ENCODE results near the gene PNMA8A. TPM values are rescaled to one million over a fixed set of nuclear protein-coding genes. Genes with fewer than 3 reads are reported as not detected.

Gene PNMA8A
- total RNA-seq, 1 experiment from 2014 or later, result not detected

GRCh38 chr19:46481223-46481848 lies 10.0 kb upstream of the PNMA8A start:
- ATAC-seq (no peak), DNase-seq (ENCODE audit: low read depth, low spot score) (no peak)
- Histone ChIP-seq H3K79me2 (ENCODE audit: insufficient read depth, low read length) (no peaks in the 10 kb centered on the region), H3K4me3 (replicated peaks in 1 of 2; ENCODE audit: low read depth in 1 of 2, low read length in 2 of 2) (no peak overlapping the region), H3K9me2 (ENCODE audit: insufficient read depth) (no peaks in the 10 kb centered on the region), H3K9me3 (ENCODE audit: control insufficient read depth in 1 of 2, insufficient read depth in 1 of 2, low read depth in 1 of 2, low read length in 2 of 2) (no peaks in the 10 kb centered on the region), H3K9ac (ENCODE audit: low read length) (no peak overlapping the region), H2AFZ (ENCODE audit: low read depth, low read length, poor library complexity, severe bottlenecking) (no peak overlapping the region), H3K4me2 (ENCODE audit: low read length) (no peak overlapping the region), H3K27me3 (ENCODE audit: insufficient read depth, low read length) (no peaks in the 10 kb centered on the region; the same call in 1 of the 2 replicates), H3K4me1 (ENCODE audit: control insufficient read depth in 1 of 2, insufficient read depth in 2 of 2, low read length in 2 of 2) (no peaks in the 10 kb centered on the region), H4K20me1 (ENCODE audit: insufficient read depth) (no peaks in the 10 kb centered on the region), H3K27ac (ENCODE audit: low read depth, low read length) (no peak overlapping the region), H3K36me3 (ENCODE audit: control insufficient read depth in 1 of 2, insufficient read depth in 2 of 2, low read length in 2 of 2) (no peaks in the 10 kb centered on the region)
- CTCF ChIA-PET, result no interaction called here
- no TSS peak for BruUV-seq (replicated peaks)
- RAD21 ChIA-PET (ENCODE audit: low non-redundant PET in 1 of 2, low total read pairs in 2 of 2, uncharacterized antibody in 2 of 2, unreplicated experiment in 2 of 2), result interaction anchor here in 1 of 2 experiments (0.6 kb wide), 1 partner anchor 86 kb away, joined by 5 read pairs; no protein-coding TSS in a partner anchor
- POLR2A ChIA-PET, result no interaction called here
- TF ChIP-seq RAD21 (IDR thresholded peaks at IDR 0.05; ENCODE audit: low read depth) (no peak), MAX (IDR thresholded peaks at IDR 0.05) (no peak), ZBTB33 (IDR thresholded peaks at IDR 0.05; ENCODE audit: extremely low read depth, insufficient replicate concordance, low read length) (no peak), ATF3 (IDR thresholded peaks at IDR 0.05) (no peak), YY1 (IDR thresholded peaks at IDR 0.05; ENCODE audit: extremely low read depth, insufficient replicate concordance, low read depth, low read length) (no peak), EZH2phosphoT487 (IDR thresholded peaks at IDR 0.05; ENCODE audit: borderline replicate concordance) (no peak), POLR2A (IDR thresholded peaks at IDR 0.05; ENCODE audit: borderline replicate concordance, extremely low read depth, insufficient read depth, insufficient read length) (no peak), CBX3 (IDR thresholded peaks at IDR 0.05; ENCODE audit: low read depth) (no peak), EGR1 (IDR thresholded peaks at IDR 0.05; ENCODE audit: low read depth) (no peak), TCF7L2 (IDR thresholded peaks at IDR 0.05; ENCODE audit: borderline replicate concordance, extremely low read depth, insufficient read depth, insufficient read length) (no peak), POLR2AphosphoS5 (IDR thresholded peaks at IDR 0.05; ENCODE audit: low read depth, low read length) (no peak), SP1 (IDR thresholded peaks at IDR 0.05; ENCODE audit: low read depth) (no peak), CEBPB (IDR thresholded peaks at IDR 0.05; ENCODE audit: low read depth) (no peak), REST (IDR thresholded peaks at IDR 0.05; ENCODE audit: low read depth) (no peak), FOSL1 (IDR thresholded peaks at IDR 0.05; ENCODE audit: low read depth) (no peak), SRF (IDR thresholded peaks at IDR 0.05; ENCODE audit: low read depth) (no peak), CTCF (IDR thresholded peaks at IDR 0.05 in 2 of 3, conservative IDR thresholded peaks at IDR 0.05 in 1 of 3; ENCODE audit: borderline replicate concordance in 1 of 3, insufficient read depth in 1 of 3, low read depth in 2 of 3, low read length in 2 of 3) (no peak), SIN3A (IDR thresholded peaks at IDR 0.05; ENCODE audit: low read depth) (no peak), ZNF274 (IDR thresholded peaks at IDR 0.05; ENCODE audit: low read depth, low read length) (no peak), EZH2 (IDR thresholded peaks at IDR 0.05) (no peak)
- intact Hi-C loops (cut with micrococcal nuclease), result loop anchor here (10.0 kb wide), 1 partner anchor 397 kb away; no protein-coding TSS in a partner anchor
